ENCODE measurements around the gene MRI1. TPM values are rescaled to one million over a fixed set of nuclear protein-coding genes. Genes with fewer than 3 reads are reported as not detected.

Gene MRI1
- total RNA-seq, 2 experiments from 2014 or later = 37.1 to 40.8 TPM

- Mint-ChIP-seq H3K36me3 (ENCODE audit: low read depth) (peaks cover 30% of the 10 kb centered on the region), H3K9me3 (no peaks in the 10 kb centered on the region), H3K4me1 (ENCODE audit: low read depth) (peaks cover 11% of the 10 kb centered on the region), H3K27me3 (no peaks in the 10 kb centered on the region), H3K4me3 (peak overlapping the region; percentile 84), H3K27ac (no peak overlapping the region)
- no peak for DNase-seq
- no peak for TF ChIP-seq CTCF (IDR thresholded peaks at IDR 0.05)
- no peak for ATAC-seq
- CTCF ChIA-PET = interaction anchor here (1.2 kb wide), 1 partner anchor 96 kb away, joined by 3 read pairs; no protein-coding TSS in a partner anchor
- POLR2A ChIA-PET = no interaction called here
- intact Hi-C loops (cut with micrococcal nuclease) = no loop called here
These were observed 1.8 kb downstream of the MRI1 start for GRCh38 chr19:13766095-13766481.

- Mint-ChIP-seq H3K4me1 (ENCODE audit: low read depth) (peaks cover 11% of the 10 kb centered on the region), H3K36me3 (ENCODE audit: low read depth) (peaks cover 24% of the 10 kb centered on the region), H3K4me3 (no peak overlapping the region), H3K27me3 (no peaks in the 10 kb centered on the region), H3K27ac (no peak overlapping the region), H3K9me3 (no peaks in the 10 kb centered on the region)
- no peak for DNase-seq
- ATAC-seq = no peak
- intact Hi-C loops (cut with micrococcal nuclease) = no loop called here
- POLR2A ChIA-PET = interaction anchor here (0.8 kb wide), 1 partner anchor 21 kb away, joined by 3 read pairs; a partner anchor contains a TSS
- TF ChIP-seq CTCF (IDR thresholded peaks at IDR 0.05) = no peak
- CTCF ChIA-PET = interaction anchor here (0.9 kb wide), 1 partner anchor 94 kb away, joined by 3 read pairs; no protein-coding TSS in a partner anchor
These were observed 4.2 kb downstream of the MRI1 start for GRCh38 chr19:13768510-13768909.

- Mint-ChIP-seq H3K36me3 (ENCODE audit: low read depth) (peaks cover 23% of the 10 kb centered on the region), H3K4me3 (no peak overlapping the region), H3K27me3 (no peaks in the 10 kb centered on the region), H3K4me1 (ENCODE audit: low read depth) (peaks cover 13% of the 10 kb centered on the region), H3K27ac (no peak overlapping the region), H3K9me3 (no peaks in the 10 kb centered on the region)
- intact Hi-C loops (cut with micrococcal nuclease) = no loop called here
- DNase-seq = no peak
- ChIA-PET CTCF (no interaction called here), POLR2A (no interaction called here)
- ATAC-seq = no peak
- TF ChIP-seq CTCF (IDR thresholded peaks at IDR 0.05) = no peak
These were observed 5.8 kb downstream of the MRI1 start for GRCh38 chr19:13770013-13770635.

- Mint-ChIP-seq H3K27ac (peak within 1 kb of the TSS; percentile 97), H3K27me3 (no peaks in the 10 kb centered on the region), H3K36me3 (ENCODE audit: low read depth) (peaks cover 42% of the 10 kb centered on the region), H3K9me3 (no peaks in the 10 kb centered on the region), H3K4me3 (peak within 1 kb of the TSS; percentile 98), H3K4me1 (ENCODE audit: low read depth) (peaks cover 17% of the 10 kb centered on the region)
- peak; percentile 94 for DNase-seq
- POLR2A ChIA-PET = interaction anchor here (0.6 to 2.6 kb wide), 19 partner anchors 10 to 108 kb away, joined by 3 to 18 read pairs (median 6); partner anchors contain the start of genes MRI1 and ZSWIM4
- intact Hi-C loops (cut with micrococcal nuclease) = no loop called here
- CTCF ChIA-PET = interaction anchor here (1.3 to 3.3 kb wide), 8 partner anchors 9 to 177 kb away, joined by 3 to 31 read pairs (median 4); partner anchors contain the start of gene MRI1
- TF ChIP-seq CTCF (IDR thresholded peaks at IDR 0.05) = no peak
- peak; percentile 100 for ATAC-seq
These were observed 10.2 kb downstream of the MRI1 start, which contains the start of gene C19orf53 for GRCh38 chr19:13774217-13775191. Gene C19orf53 (plus strand): TSS chr19:13774456. CDS start chr19:13774478, 22 bp downstream.
